Suprapubic skin (tissue), 4 donors: ENCODE measurements around the gene C6orf52. TPM values are rescaled to one million over a fixed set of nuclear protein-coding genes. Genes with fewer than 3 reads are reported as not detected.
"Not testable (repeated sequence)": the region's sequence is repeated elsewhere in the genome, so short reads cannot be mapped to it uniquely, and the experiment has no call there.

ENCODE experiments used
- DNase-seq, 2 donors: peaks; one replicate each; pipeline ENCODE4 v3.0.0-alpha.2; 2019; ENCODE audit warnings: low spot score in 2 of 2
- H3K27ac ChIP-seq: fragments of 200-600 bp; sonication (generic); one replicate; pipeline ENCODE4 v1.5.1; 2019
- H3K27me3 ChIP-seq: fragments of 200-600 bp; sonication (generic); one replicate; pipeline ENCODE4 v1.5.1; 2019
- H3K36me3 ChIP-seq: fragments of 200-600 bp; sonication (generic); one replicate; pipeline ENCODE4 v1.5.1; 2019
- H3K4me1 ChIP-seq: fragments of 200-600 bp; sonication (generic); one replicate; pipeline ENCODE4 v1.5.1; 2019
- H3K4me3 ChIP-seq: fragments of 200-600 bp; sonication (generic); one replicate; pipeline ENCODE4 v1.5.1; 2019; ENCODE audit warnings: mild to moderate bottlenecking
- H3K9me3 ChIP-seq: fragments of 200-600 bp; sonication (generic); one replicate; pipeline ENCODE4 v1.5.1; 2019
- CTCF ChIP-seq, 2 donors: fragments of 200-600 bp in 1 of 2; fragments of 450-650 bp in 1 of 2; sonication (generic) in 1 of 2; IDR thresholded peaks; one replicate each; pipeline ENCODE4 v1.5.1; 2016 to 2019; ENCODE audit warnings: antibody characterized with exemption in 2 of 2, mild to moderate bottlenecking in 1 of 2, moderate library complexity in 1 of 2
- EP300 ChIP-seq: sonication (generic); formaldehyde crosslinking; IDR thresholded peaks from one replicate; pipeline ENCODE4 v1.6.1; 2017; ENCODE audit warnings: antibody characterized with exemption
- POLR2A ChIP-seq, 2 donors: fragments of 450-650 bp; IDR thresholded peaks; one replicate each; pipeline ENCODE4 v1.6.1; 2017; ENCODE audit warnings: antibody characterized with exemption in 2 of 2, mild to moderate bottlenecking in 2 of 2, moderate library complexity in 2 of 2
- POLR2AphosphoS5 ChIP-seq, 3 donors: sonication (generic); formaldehyde crosslinking; IDR thresholded peaks; one replicate each; pipeline ENCODE4 v1.6.1; 2017; ENCODE audit warnings: antibody characterized with exemption in 3 of 3
- WGBS: methylation state at CpG from one replicate; pipeline ENCODE4 v1.1.5; 2018; 5-methylcytosine and 5-hydroxymethylcytosine counted together
- total RNA-seq, 4 donors: library from RNA; depleted of rRNA; stranded (reverse); fragments of >200 nt; gene quantifications; one replicate each; pipeline ENCODE4 v1.1.0, GENCODE V29; 2016

The C6orf52 gene
- total RNA-seq = not detected

GRCh38 chr6:10694302-10695085 lies at the start of gene C6orf52, which contains the start of gene PAK1IP1:
C6orf52 (minus strand) TSS chr6:10694616; CDS start chr6:10687550, 7,066 bp downstream.
PAK1IP1 (plus strand) TSS chr6:10694972; CDS start chr6:10694986, 14 bp downstream.
- H3K9me3 ChIP-seq = no peaks in the 10 kb centered on the region
- H3K27me3 ChIP-seq = no peaks in the 10 kb centered on the region
- peak within 1 kb of the TSS; percentile 97 for H3K27ac ChIP-seq
- H3K4me3 ChIP-seq = peak within 1 kb of the TSS; percentile 91
- TF ChIP-seq POLR2AphosphoS5 (IDR thresholded peaks at IDR 0.05) (peak; percentile 57 to 92 (median 83)), CTCF (IDR thresholded peaks at IDR 0.05) (no peak), POLR2A (IDR thresholded peaks at IDR 0.05) (peak; percentile 50 to 76), EP300 (no peak)
- peak; percentile 97 for DNase-seq
- H3K36me3 ChIP-seq = peaks cover 16% of the 10 kb centered on the region
- WGBS = 0% methylated on average over 38 of the region's 53 CpGs
- peaks cover 39% of the 10 kb centered on the region for H3K4me1 ChIP-seq

GRCh38 chr6:10743515-10743914 lies 49.1 kb upstream of the C6orf52 start:
- no peak for DNase-seq
- Histone ChIP-seq H3K4me1 (peaks cover 16% of the 10 kb centered on the region), H3K9me3 (no peaks in the 10 kb centered on the region), H3K27me3 (no peaks in the 10 kb centered on the region), H3K36me3 (no peaks in the 10 kb centered on the region), H3K4me3 (no peak overlapping the region), H3K27ac (no peak overlapping the region)
- TF ChIP-seq POLR2AphosphoS5 (IDR thresholded peaks at IDR 0.05) (no peak), EP300 (no peak), POLR2A (IDR thresholded peaks at IDR 0.05) (no peak), CTCF (IDR thresholded peaks at IDR 0.05) (no peak)
- WGBS = 86% methylated on average over 6 of the region's 6 CpGs

DNA sequence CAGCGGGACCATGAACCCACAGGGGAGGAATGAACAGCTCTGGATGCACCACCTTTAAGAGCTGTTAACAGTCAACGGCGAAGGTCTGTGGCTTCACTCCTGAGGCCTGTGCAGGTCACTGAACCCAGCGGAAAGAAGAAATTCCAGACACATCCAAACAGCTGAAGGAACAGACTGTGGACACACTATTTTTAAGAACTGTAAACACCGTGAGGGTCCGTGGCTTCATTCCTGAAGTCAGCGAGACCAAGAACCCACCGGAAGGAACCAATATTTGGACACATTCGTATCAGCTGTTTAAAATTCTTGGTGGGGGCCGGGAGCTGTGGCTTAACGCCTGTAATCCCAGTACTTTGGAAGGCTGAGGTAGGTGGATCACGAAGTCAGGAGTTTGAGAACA lies 47.8 kb upstream of the C6orf52 start:
- H3K27me3 ChIP-seq = no peaks in the 10 kb centered on the region
- no peak for DNase-seq
- TF ChIP-seq POLR2A (IDR thresholded peaks at IDR 0.05) (no peak), EP300 (no peak), POLR2AphosphoS5 (IDR thresholded peaks at IDR 0.05) (no peak), CTCF (IDR thresholded peaks at IDR 0.05) (no peak)
- H3K9me3 ChIP-seq = no peaks in the 10 kb centered on the region
- H3K27ac ChIP-seq = no peak overlapping the region
- WGBS = 94% methylated on average over 12 of the region's 12 CpGs
- H3K4me1 ChIP-seq = peaks cover 9% of the 10 kb centered on the region
- no peaks in the 10 kb centered on the region for H3K36me3 ChIP-seq
- no peak overlapping the region for H3K4me3 ChIP-seq

DNA sequence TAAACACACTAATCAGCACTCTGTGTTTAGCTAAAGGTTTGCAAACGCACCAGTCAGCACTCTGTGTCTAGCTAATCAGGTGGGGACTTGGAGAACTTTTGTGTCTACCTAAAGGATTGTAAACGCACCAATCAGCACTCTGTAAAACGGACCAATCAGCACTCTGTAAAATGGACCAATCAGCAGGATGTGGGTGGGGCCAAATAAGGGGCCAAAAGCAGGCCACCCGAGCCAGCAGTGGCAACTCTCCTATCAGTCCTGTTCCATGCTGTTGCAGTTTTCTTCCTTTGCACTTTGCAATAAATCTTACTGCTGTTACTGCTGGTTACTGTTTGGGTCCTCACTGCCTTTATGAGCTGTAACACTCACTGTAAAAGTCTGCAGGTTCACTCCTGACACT lies 47.2 kb upstream of the C6orf52 start:
- H3K4me3 ChIP-seq, H3K27ac ChIP-seq, H3K27me3 ChIP-seq, H3K4me1 ChIP-seq, H3K36me3 ChIP-seq, DNase-seq, H3K9me3 ChIP-seq: not testable (repeated sequence)
- WGBS = 85% methylated on average over 4 of the region's 4 CpGs

DNA sequence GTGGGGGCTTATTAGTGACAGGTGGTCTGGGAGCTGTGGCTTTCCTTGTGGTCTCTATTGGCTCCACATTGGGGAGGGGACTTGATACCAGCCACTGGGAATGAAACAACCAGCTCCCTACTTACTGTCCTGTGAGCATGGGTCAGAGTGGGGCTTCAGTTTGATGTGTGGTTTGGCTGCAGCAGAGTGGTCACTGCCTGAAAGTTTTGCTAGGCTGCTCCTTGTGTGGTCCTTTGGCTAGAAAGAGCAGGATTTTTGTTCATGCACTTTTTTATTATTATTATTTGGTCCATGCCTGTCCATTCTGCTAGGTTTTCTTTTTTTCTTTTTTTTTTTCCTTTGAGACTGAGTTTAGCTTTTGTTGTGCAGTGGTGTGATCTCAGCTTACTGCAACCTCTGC lies 45.6 kb upstream of the C6orf52 start:
- H3K4me1 ChIP-seq = no peaks in the 10 kb centered on the region
- TF ChIP-seq EP300 = no peak

GRCh38 chr6:10736731-10737130 lies 42.3 kb upstream of the C6orf52 start:
- Histone ChIP-seq H3K9me3 (no peaks in the 10 kb centered on the region), H3K4me1 (no peaks in the 10 kb centered on the region)

More for the DNA sequence above, 45.6 kb upstream of the C6orf52 start:
- no peak overlapping the region for H3K27ac ChIP-seq
- no peaks in the 10 kb centered on the region for H3K9me3 ChIP-seq
- no peaks in the 10 kb centered on the region for H3K36me3 ChIP-seq
- no peak overlapping the region for H3K4me3 ChIP-seq
- H3K27me3 ChIP-seq = no peaks in the 10 kb centered on the region
- DNase-seq = no peak

More at GRCh38 chr6:10736731-10737130, 42.3 kb upstream of the C6orf52 start:
- no peak for DNase-seq
- Histone ChIP-seq H3K27me3 (no peaks in the 10 kb centered on the region), H3K36me3 (peaks cover 16% of the 10 kb centered on the region), H3K4me3 (no peak overlapping the region), H3K27ac (no peak overlapping the region)
- TF ChIP-seq EP300 (no peak), POLR2A (IDR thresholded peaks at IDR 0.05) (no peak), CTCF (IDR thresholded peaks at IDR 0.05) (no peak), POLR2AphosphoS5 (IDR thresholded peaks at IDR 0.05) (no peak)
- WGBS = 34% methylated on average over 2 of the region's 2 CpGs
